HUDEP-2 (cell line): ENCODE measurements around the gene MRAS.

Source experiments
- DNase-seq, 76 experiments: peaks; one replicate each; lab custom pipeline; 2025; ENCODE audit not compliant: unreplicated experiment in 76 of 76; lab: John Stamatoyannopoulos, UW

Gene MRAS

GRCh38 chr3:138338811-138339210 lies 9.6 kb upstream of the MRAS start:
- no peak for DNase-seq

GRCh38 chr3:138340511-138340910 lies 7.9 kb upstream of the MRAS start:
- DNase-seq = no peak

- no peak for DNase-seq
These were observed 3.6 kb upstream of the MRAS start for GRCh38 chr3:138344754-138345153.

DNA sequence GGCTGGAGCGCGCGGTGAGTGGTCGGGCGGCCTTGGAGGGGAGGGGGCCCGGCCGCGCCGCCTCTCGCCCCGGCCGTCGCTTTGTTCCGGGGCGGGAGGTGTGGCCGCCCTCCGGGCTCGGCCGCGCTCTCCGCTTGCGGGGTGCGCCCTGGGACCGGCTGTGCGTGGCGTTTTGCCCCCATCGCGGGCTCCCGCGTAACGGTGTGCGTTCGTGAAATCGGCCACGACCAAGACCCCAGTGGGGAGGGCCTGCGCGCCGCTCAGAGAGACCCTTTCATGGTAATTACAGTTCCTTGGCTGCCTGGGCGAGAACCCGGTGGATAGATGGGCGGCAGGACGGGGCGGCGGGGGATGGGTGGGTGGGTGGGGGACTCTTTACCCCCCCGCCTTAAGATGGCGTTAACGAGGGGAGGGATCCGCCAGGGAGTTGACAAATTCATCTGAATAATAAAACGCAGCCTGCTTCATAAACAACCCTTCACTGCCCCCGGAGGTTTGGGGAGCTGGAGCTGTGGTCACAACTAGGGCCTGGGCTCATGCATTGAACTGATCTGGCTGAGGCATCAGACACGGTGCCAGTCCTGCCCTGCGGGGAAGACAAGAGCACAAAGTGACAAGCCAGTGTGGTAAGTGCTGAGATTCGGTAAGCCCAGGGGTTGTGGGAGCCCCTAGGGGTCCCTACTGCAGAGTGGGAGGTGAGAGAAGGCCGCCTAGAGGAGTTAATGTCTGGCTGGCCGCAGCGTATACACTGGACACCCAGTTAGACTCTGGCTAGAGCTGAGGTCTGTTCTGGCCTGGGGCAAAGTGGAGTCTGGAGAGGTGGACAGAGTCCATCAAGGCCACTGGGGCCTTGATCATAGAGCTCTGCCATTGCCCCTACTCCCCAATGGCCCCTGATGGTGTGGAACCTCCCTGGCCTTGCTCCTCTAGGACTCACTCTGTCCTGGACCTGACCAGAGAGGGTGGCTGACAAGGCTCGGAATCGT lies 668 bp downstream of the MRAS start:
- DNase-seq = no peak

DNA sequence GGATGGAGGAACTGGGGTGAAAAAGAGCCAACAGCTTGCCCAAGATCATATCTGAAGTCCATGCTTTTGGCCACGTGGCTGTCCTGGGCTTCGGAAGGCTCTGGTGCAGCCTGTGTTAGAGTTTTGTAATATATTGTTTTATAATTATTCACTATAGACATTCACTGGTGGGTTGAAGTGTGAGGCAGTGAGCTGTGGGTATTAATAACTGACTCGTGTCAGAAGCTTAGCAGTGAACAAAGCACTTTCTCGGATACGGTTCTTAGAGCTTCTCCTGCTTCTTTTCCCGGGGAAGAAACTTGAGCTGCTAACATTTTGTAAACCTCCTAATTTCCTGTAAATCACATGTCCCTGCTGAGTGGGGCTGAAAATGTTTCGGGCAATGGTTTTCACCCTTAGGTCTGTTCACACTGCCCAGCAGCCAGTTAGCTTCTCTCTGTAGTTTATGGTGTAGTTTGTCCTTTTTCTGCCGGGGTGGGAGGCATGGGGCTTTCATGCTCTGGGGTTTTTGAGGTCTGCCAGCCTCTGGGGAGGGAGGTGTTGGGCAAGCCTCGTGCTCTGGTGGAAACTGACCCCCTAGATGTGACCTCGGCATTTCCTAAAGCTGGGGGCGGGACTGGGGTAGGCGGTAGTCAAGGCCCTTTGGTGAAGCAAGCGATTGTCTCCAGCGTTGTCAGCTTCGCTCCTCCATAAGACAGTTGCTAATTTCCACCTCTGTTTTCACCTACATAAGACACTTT lies 1.7 kb downstream of the MRAS start:
- no peak for DNase-seq

- no peak for DNase-seq
These were observed 2.8 kb downstream of the MRAS start for GRCh38 chr3:138351151-138351550.

GRCh38 chr3:138351916-138352550 lies 3.7 kb downstream of the MRAS start:
- no peak for DNase-seq

DNA sequence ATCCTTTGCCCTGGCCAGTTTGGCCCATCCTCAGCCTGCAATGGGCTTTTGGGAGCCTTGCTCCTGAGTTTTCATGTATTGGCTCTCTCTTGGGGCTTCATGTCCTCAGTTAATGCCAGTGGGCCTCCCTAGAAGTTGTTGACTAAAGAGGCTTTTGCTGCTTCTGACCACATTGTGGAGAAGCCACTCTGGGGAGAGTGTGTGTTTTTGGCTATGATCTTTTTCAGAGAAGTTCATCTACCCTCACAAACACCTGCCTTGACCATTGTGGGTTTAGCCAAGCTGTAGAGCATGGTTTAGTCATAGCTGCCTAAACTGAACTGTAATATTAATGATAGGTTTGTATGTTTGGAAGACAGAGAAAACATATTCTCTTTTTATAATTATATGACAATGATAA lies 6.0 kb downstream of the MRAS start:
- no peak for DNase-seq

DNA sequence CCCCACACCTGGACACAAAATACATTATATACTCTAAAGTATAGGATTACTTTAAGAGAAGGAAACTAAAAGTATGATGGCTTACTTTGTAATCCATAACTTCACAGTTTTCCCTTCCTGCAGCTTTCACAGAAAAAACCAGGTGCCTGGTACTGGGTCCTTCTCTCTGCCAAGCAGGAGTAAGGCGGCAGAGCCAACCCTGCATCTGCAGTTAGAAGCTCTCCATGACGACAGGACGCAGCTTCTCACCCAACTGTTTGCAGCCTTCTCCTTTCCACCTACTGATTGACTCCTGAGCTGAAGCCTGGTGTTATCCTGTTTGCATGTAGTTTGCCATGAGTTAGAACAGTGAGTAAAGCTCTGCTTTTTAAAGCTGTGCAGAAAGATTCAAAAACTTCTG lies 6.7 kb downstream of the MRAS start:
- no peak for DNase-seq

GRCh38 chr3:138356730-138357405 lies 8.5 kb downstream of the MRAS start:
- DNase-seq = no peak

DNA sequence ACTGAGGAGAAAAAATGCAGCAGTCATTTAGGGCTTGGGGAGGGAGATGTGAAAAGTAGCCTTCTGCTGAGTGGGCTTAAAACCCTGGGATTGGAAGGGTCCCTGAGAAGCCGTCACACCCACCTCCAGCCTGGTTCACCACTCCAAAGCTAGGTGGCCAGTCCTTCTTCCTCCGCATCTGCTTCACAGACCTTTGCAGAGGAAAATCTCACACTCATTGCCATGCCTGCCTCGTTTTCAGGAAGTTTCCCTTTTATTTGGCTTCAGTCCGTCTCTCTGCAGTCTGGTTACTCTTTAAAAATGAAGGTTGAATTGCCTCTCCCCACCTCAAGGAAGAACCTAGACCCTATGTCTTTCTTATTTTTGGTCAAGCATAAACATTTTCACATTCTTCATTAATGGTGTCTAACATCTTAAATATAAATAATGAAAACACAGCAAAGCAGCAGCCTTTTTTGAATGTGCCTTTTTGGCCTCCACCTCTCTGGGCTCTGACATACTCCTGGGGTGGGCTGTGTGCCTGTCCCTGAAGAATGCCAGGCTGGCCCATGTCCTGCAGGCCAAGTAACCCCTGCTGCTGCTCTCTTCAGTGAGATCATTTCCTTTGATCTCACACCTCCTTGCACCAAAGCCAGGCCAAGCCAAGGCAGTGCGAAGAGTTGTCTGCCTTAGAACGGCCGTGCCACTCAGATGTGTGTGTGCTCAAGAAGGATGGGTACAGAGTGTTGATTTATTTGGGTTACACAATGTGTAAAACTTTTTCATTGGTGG lies 11.0 kb downstream of the MRAS start:
- DNase-seq = no peak

GRCh38 chr3:138359919-138360868 lies 11.8 kb downstream of the MRAS start:
- no peak for DNase-seq

GRCh38 chr3:138360869-138361525 lies 12.6 kb downstream of the MRAS start:
- DNase-seq = no peak

DNA sequence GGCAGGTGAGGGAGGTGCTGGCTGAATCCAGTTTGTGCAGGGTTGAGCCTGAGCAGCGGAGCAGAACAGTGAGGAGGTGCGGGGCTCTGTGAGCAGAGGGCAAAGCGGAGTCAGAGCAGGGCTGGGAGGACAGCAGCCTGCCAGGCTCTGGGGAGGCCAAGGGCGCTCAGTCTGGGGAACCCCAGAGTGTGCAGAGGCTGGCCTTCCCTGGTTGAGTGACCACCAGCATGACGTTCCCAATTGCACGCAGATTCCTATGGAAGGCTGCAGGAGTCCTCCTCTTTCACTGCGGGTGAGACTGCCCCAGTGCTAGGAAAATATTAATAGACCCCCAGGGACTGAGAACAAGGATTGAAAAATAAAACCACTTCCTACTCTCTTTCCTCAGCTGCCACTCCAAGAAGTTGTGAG lies 13.2 kb downstream of the MRAS start:
- no peak for DNase-seq

DNA sequence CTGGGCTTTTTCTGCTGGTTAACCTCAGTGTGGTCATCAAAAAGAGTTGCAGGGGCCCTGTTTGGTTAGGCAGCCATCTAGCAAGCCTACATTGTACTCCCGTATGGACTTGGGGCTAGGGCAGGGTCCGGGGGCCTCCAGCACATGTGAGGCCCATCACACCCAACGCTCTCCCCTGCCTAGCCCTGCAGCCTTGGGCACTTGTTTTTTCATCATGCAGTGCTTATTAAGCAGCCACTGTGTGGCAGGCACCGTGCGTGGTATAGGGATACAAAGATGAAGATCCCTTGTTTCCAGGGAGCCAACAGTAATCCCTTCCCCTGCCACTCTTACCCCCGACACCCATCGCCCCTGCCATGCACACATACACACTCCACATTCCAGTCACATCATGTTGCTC lies 14.2 kb downstream of the MRAS start:
- no peak for DNase-seq

- DNase-seq = no peak
These were observed 14.9 kb downstream of the MRAS start for GRCh38 chr3:138363322-138363721.

GRCh38 chr3:138364356-138365252 lies 16.2 kb downstream of the MRAS start:
- DNase-seq = no peak

- no peak for DNase-seq
These were observed 16.8 kb downstream of the MRAS start for GRCh38 chr3:138365253-138365555.
